OCI-LY7 (cell line): ENCODE results near the gene MMP1. TPM values are rescaled to one million over a fixed set of nuclear protein-coding genes. Genes with fewer than 3 reads are reported as not detected.

Experiments
- BruUV-seq: library from RNA; stranded (reverse); fragments of 400-500 nt; replicated peaks from 2 replicates; lab custom pipeline; 2021; lab: Mats Ljungman, UMichigan
- CTCF ChIA-PET: fragments of 300-600 bp; sonication (Branson Sonifier 250); formaldehyde crosslinking; loops from one replicate; lab custom pipeline; 2022; ENCODE audit warnings: antibody characterized with exemption; ENCODE audit not compliant: unreplicated experiment; lab: Charles Lee
- POLR2A ChIA-PET: fragments of 300-600 bp; sonication (Branson Sonifier 250); formaldehyde crosslinking; loops from one replicate; lab custom pipeline; 2022; ENCODE audit warnings: antibody characterized with exemption; lab: Charles Lee
- DNase-seq: peaks from one replicate; pipeline ENCODE4 v3.0.0-alpha.2; 2015; ENCODE audit warnings: low spot score
- H2AFZ ChIP-seq: fragments of 200-600 bp; sonication (generic), shearing (Covaris generic); 2 replicates; pipeline ENCODE4 v1.6.1; 2014; ENCODE audit warnings: mild to moderate bottlenecking, antibody characterized with exemption, low read length, moderate library complexity
- H3K27ac ChIP-seq: fragments of 200-600 bp; sonication (generic); 2 replicates; pipeline ENCODE4 v1.5.1; 2014; ENCODE audit warnings: mixed run types, low read depth, mild to moderate bottlenecking, moderate library complexity, low read length, inconsistent platforms; ENCODE audit not compliant: poor library complexity, severe bottlenecking
- H3K36me3 ChIP-seq: fragments of 200-600 bp; sonication (generic); 2 replicates; pipeline ENCODE4 v1.6.1; 2014; ENCODE audit warnings: mild to moderate bottlenecking, antibody characterized with exemption, low read length, moderate library complexity, mixed read lengths; ENCODE audit not compliant: insufficient read depth
- H3K4me1 ChIP-seq: fragments of 200-600 bp; sonication (generic); 2 replicates; pipeline ENCODE4 v1.5.1; 2014; ENCODE audit warnings: mild to moderate bottlenecking, low read length; ENCODE audit not compliant: insufficient read depth, poor library complexity, severe bottlenecking
- H3K4me2 ChIP-seq: fragments of 200-600 bp; sonication (generic); 2 replicates; pipeline ENCODE4 v1.6.1; 2014; ENCODE audit warnings: mild to moderate bottlenecking, low read length
- H3K4me3 ChIP-seq: fragments of 200-600 bp; sonication (generic); 2 replicates; pipeline ENCODE4 v1.5.1; 2014; ENCODE audit warnings: mild to moderate bottlenecking, low read depth, low read length; ENCODE audit not compliant: poor library complexity, severe bottlenecking
- H3K79me2 ChIP-seq: fragments of 200-600 bp; sonication (generic); 2 replicates; pipeline ENCODE4 v1.6.1; 2016; ENCODE audit warnings: low read depth, mild to moderate bottlenecking, low read length, moderate library complexity, mixed read lengths; ENCODE audit not compliant: insufficient read depth
- H3K9me2 ChIP-seq: fragments of 200-600 bp; sonication (generic); 2 replicates; pipeline ENCODE4 v1.6.1; 2016; ENCODE audit warnings: mild to moderate bottlenecking, low read length, mixed read lengths; ENCODE audit not compliant: insufficient read depth
- H3K9me3 ChIP-seq: fragments of 200-600 bp; sonication (generic); 2 replicates; pipeline ENCODE4 v1.6.1; 2014; ENCODE audit warnings: mild to moderate bottlenecking, mixed run types, low read length, mixed read lengths
- H4K20me1 ChIP-seq: fragments of 200-600 bp; sonication (generic); 2 replicates; pipeline ENCODE4 v1.6.1; 2014; ENCODE audit warnings: mild to moderate bottlenecking, antibody characterized with exemption, low read length, moderate library complexity, mixed read lengths; ENCODE audit not compliant: insufficient read depth
- EZH2phosphoT487 ChIP-seq: fragments of 200-600 bp; sonication (generic); IDR thresholded peaks from 2 replicates; pipeline ENCODE4 v1.6.1; 2018; ENCODE audit warnings: low read depth, borderline replicate concordance, mild to moderate bottlenecking, mixed run types, antibody characterized with exemption, low read length, moderate library complexity, mixed read lengths
- intact Hi-C: fragments of 100-400 bp; cut with micrococcal nuclease; formaldehyde crosslinking; loops from one replicate; pipeline ENCODE4 v1.10.0; 2022; ENCODE audit not compliant: unreplicated experiment
- total RNA-seq, 2 experiments: library from RNA; depleted of rRNA in 1 of 2; stranded (reverse); fragments of >200 nt in 1 of 2; shearing (Covaris generic) in 1 of 2; gene quantifications; 2 replicates each; pipeline ENCODE4 v1.2.3, GENCODE V29; 2014 to 2022
- TF ChIP-seq, protein P1 (sequence below): fragments of 200-600 bp; sonication (generic); conservative IDR thresholded peaks from 2 replicates; pipeline ENCODE4 v1.5.1; 2014; ENCODE audit warnings: mild to moderate bottlenecking, antibody characterized with exemption, low read length, moderate library complexity, mixed read lengths

The MMP1 gene
- total RNA-seq, 2 experiments from 2014 or later: not detected

DNA sequence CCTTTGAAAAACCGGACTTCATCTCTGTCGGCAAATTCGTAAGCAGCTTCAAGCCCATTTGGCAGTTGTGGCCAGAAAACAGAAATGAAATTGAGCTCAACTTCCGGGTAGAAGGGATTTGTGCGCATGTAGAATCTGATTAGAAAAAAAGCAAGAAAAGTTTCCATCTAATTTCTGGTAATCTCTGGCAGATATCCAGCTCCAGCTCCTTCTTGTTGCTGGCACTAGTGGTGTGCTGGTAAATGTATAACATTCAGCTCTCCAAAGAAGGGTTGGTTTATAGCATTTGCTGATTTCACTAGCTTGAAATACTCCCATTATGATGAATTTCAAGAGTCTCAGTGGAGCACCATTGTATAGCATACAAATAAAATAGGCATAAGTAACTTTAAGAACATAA, 5.4 kb downstream of the MMP1 start:
- no TSS peak for BruUV-seq
- Histone ChIP-seq H3K4me2 (no peak overlapping the region), H3K4me1 (no peaks in the 10 kb centered on the region), H3K27ac (no peak overlapping the region), H3K9me3 (no peaks in the 10 kb centered on the region), H3K4me3 (no peak overlapping the region), H2AFZ (no peak overlapping the region), H3K79me2 (no peaks in the 10 kb centered on the region), H3K36me3 (no peaks in the 10 kb centered on the region), H3K9me2 (no peaks in the 10 kb centered on the region), H4K20me1 (no peaks in the 10 kb centered on the region)
- no peak for DNase-seq
- no peak for TF ChIP-seq EZH2phosphoT487
- TF ChIP-seq, protein P1, sequence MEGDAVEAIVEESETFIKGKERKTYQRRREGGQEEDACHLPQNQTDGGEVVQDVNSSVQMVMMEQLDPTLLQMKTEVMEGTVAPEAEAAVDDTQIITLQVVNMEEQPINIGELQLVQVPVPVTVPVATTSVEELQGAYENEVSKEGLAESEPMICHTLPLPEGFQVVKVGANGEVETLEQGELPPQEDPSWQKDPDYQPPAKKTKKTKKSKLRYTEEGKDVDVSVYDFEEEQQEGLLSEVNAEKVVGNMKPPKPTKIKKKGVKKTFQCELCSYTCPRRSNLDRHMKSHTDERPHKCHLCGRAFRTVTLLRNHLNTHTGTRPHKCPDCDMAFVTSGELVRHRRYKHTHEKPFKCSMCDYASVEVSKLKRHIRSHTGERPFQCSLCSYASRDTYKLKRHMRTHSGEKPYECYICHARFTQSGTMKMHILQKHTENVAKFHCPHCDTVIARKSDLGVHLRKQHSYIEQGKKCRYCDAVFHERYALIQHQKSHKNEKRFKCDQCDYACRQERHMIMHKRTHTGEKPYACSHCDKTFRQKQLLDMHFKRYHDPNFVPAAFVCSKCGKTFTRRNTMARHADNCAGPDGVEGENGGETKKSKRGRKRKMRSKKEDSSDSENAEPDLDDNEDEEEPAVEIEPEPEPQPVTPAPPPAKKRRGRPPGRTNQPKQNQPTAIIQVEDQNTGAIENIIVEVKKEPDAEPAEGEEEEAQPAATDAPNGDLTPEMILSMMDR: no peak
- POLR2A ChIA-PET: interaction anchor here (0.7 to 1.3 kb wide), 4 partner anchors 8 to 766 kb away, joined by 3 to 5 read pairs (median 3); no protein-coding TSS in a partner anchor
- intact Hi-C loops: no loop called here
- CTCF ChIA-PET: interaction anchor here (0.9 kb wide), 1 partner anchor 30 kb away, joined by 3 read pairs; no protein-coding TSS in a partner anchor

- H3K4me1 ChIP-seq: no peaks in the 10 kb centered on the region
- no peak for DNase-seq
- no peaks in the 10 kb centered on the region for H4K20me1 ChIP-seq
- CTCF ChIA-PET: no interaction called here
- H2AFZ ChIP-seq: no peak overlapping the region
- TF ChIP-seq, protein P1: no peak
- TF ChIP-seq EZH2phosphoT487: no peak
- H3K79me2 ChIP-seq: no peaks in the 10 kb centered on the region
- BruUV-seq: no TSS peak
- POLR2A ChIA-PET: interaction anchor here (1.3 kb wide), 1 partner anchor 9 kb away, joined by 3 read pairs; no protein-coding TSS in a partner anchor
- H3K4me3 ChIP-seq: no peak overlapping the region
- intact Hi-C loops: no loop called here
- no peak overlapping the region for H3K27ac ChIP-seq
- H3K9me3 ChIP-seq: no peaks in the 10 kb centered on the region
- no peak overlapping the region for H3K4me2 ChIP-seq
- H3K9me2 ChIP-seq: no peaks in the 10 kb centered on the region
- no peaks in the 10 kb centered on the region for H3K36me3 ChIP-seq
Observed at GRCh38 chr11:102791271-102792036, 6.5 kb downstream of the MMP1 start.
